HG03575 (cell line): ENCODE data around the gene CSPG5.

Source experiments
- ATAC-seq: cut with Tn5 transposase; IDR thresholded peaks from one replicate; pipeline ENCODE4 v1.9.1; 2021; ENCODE audit not compliant: unreplicated experiment, insufficient number of reproducible peaks, low FRiP score; ENCODE audit errors: extremely low read depth

Gene CSPG5

DNA sequence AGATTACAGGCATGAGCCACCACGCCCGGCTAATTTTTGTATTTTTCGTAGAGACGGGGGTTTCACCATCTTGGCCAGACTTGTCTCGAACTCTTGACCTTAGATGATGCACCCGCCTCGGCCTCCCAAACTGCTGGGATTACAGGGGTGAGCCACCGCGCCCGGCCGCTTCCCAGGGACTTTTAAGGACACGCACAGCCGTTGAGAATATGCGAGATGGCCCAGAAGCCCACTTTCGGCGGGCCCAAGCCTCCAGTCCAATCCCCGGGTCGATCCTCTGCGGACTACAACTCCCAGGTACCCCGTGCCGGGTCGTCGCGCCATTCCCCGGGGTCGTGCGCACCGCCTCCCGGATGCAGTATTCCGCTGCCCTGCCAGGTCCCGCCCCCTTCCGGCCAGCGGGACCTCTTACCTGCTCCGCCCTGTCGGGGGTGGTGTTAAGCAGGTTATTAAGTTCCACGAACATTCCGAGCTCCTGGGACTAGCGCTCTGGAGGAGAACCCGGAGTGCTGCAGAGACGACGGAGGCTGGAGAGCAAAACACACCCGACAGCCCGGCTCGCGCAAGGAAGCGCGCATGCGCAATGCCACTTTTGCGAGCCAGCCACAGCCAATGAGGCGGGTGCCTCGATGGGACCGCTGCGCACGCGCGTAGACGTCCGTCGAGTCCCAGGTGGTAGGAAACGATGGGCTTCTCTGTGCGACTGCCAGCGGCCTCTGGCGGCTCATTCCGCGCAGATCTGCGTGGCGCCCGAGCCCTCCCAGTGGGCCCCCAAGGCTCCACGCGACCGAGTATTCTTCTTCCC is 65.3 kb downstream of the CSPG5 start, which contains the start of gene ELP6:
Gene ELP6, minus strand, starts transcription at position 588 of the 805 bp plus-strand sequence. Its CDS starts 122 bp downstream, at position 466.
- peak; percentile 44 for ATAC-seq

DNA sequence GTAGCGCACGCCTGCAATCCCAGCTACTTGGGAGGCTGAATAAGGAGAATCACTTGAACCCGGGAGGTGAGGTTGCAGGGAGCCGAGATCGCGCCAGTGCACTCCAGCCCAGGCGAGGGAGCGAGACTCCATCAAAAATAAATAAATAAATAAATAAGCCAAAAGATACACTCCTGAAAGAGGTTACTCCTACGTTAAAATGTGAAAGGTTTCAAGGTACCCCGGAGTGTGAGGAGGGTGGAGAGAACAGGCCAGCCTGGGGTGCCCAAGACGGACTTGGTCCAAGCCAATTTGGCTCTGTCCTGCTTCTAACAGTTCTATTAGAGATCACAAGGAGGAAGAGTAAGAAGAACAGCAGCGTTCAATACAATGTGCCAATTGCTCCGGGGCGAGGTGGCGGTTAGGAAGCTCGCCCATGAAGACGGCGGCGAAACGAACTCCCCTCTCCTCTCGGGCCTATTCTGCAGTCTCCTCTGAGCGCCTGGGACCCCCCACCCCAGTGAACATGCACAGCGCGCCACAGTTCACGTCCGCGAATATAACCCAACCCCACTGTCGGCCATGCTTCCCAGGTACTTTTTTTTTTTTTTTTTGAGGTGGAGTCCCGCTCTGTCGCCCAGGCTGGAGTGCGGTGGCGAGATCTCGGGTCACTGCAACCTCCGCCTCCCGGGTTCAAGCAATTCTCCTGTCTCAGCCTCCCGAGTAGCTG is 66.1 kb downstream of the CSPG5 start:
- no peak for ATAC-seq
